22Rv1 (cell line): ENCODE measurements around the gene LYRM1.

ENCODE experiments used
- ZFX ChIP-seq: fragments of 450-650 bp; IDR thresholded peaks from 2 replicates; pipeline ENCODE4 v1.6.1; 2017; ENCODE audit warnings: antibody characterized with exemption, borderline replicate concordance
- TF ChIP-seq, protein P1 (sequence below): fragments of 450-650 bp; IDR thresholded peaks from 2 replicates; pipeline ENCODE4 v1.5.1; 2017; ENCODE audit warnings: mild to moderate bottlenecking

DNA sequence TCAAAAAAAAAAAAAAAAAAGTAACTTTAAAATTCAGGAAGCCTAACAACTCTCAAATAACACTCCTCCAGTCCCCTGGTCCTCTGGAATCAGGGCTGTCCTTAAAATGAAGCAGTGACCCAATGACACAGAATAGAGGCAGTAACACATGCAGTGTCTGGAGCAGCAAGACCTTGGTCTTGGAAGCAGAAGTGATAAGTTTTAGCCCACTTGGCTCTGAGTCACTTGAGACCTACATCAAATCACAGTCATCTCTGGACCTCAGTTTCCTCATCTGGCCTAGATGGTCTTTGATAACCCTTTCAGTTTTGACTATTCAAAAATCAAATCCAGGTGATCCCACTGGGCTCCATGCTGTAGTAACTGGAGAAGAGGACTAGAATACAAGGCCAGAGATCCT lies 39.0 kb downstream of the LYRM1 start:
- TF ChIP-seq, protein P1, sequence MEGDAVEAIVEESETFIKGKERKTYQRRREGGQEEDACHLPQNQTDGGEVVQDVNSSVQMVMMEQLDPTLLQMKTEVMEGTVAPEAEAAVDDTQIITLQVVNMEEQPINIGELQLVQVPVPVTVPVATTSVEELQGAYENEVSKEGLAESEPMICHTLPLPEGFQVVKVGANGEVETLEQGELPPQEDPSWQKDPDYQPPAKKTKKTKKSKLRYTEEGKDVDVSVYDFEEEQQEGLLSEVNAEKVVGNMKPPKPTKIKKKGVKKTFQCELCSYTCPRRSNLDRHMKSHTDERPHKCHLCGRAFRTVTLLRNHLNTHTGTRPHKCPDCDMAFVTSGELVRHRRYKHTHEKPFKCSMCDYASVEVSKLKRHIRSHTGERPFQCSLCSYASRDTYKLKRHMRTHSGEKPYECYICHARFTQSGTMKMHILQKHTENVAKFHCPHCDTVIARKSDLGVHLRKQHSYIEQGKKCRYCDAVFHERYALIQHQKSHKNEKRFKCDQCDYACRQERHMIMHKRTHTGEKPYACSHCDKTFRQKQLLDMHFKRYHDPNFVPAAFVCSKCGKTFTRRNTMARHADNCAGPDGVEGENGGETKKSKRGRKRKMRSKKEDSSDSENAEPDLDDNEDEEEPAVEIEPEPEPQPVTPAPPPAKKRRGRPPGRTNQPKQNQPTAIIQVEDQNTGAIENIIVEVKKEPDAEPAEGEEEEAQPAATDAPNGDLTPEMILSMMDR: no peak
- TF ChIP-seq ZFX: no peak
